Measurements from ENCODE around the gene NUDT3.
A peak's percentile ranks its signal among the peaks of the same experiment; 100 is the strongest.

Gene NUDT3

DNA sequence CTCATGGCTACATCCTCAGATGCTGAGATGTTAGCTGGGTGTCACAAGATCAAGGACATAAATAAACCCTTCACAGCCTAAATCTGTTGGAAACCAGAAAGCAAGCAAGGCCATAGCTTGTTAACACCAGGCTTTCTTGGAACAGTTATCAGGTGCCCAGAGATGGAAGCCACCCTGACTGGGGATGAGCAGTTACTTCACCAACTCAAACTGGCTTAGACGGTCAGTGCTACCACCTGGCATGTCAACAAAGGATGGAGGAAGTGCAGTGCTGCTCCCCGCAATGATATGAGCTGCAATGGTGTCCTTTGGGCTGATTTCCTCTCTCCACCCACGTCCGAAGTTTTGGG lies 114.7 kb downstream of the NUDT3 start:
- no peak overlapping the region for H3K4me3 Mint-ChIP-seq
- no peaks in the 10 kb centered on the region for H3K9me3 Mint-ChIP-seq
- H3K36me3 Mint-ChIP-seq (ENCODE audit: low read depth) = peaks cover 50% of the 10 kb centered on the region
- TF ChIP-seq, protein P1, sequence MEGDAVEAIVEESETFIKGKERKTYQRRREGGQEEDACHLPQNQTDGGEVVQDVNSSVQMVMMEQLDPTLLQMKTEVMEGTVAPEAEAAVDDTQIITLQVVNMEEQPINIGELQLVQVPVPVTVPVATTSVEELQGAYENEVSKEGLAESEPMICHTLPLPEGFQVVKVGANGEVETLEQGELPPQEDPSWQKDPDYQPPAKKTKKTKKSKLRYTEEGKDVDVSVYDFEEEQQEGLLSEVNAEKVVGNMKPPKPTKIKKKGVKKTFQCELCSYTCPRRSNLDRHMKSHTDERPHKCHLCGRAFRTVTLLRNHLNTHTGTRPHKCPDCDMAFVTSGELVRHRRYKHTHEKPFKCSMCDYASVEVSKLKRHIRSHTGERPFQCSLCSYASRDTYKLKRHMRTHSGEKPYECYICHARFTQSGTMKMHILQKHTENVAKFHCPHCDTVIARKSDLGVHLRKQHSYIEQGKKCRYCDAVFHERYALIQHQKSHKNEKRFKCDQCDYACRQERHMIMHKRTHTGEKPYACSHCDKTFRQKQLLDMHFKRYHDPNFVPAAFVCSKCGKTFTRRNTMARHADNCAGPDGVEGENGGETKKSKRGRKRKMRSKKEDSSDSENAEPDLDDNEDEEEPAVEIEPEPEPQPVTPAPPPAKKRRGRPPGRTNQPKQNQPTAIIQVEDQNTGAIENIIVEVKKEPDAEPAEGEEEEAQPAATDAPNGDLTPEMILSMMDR (IDR thresholded peaks at IDR 0.05) = no peak
- H3K4me1 Mint-ChIP-seq = peaks cover 27% of the 10 kb centered on the region
- DNase-seq = no peak
- H3K27ac Mint-ChIP-seq = no peak overlapping the region
- H3K27me3 Mint-ChIP-seq (ENCODE audit: low read depth, poor library complexity) = peaks cover 10% of the 10 kb centered on the region

DNA sequence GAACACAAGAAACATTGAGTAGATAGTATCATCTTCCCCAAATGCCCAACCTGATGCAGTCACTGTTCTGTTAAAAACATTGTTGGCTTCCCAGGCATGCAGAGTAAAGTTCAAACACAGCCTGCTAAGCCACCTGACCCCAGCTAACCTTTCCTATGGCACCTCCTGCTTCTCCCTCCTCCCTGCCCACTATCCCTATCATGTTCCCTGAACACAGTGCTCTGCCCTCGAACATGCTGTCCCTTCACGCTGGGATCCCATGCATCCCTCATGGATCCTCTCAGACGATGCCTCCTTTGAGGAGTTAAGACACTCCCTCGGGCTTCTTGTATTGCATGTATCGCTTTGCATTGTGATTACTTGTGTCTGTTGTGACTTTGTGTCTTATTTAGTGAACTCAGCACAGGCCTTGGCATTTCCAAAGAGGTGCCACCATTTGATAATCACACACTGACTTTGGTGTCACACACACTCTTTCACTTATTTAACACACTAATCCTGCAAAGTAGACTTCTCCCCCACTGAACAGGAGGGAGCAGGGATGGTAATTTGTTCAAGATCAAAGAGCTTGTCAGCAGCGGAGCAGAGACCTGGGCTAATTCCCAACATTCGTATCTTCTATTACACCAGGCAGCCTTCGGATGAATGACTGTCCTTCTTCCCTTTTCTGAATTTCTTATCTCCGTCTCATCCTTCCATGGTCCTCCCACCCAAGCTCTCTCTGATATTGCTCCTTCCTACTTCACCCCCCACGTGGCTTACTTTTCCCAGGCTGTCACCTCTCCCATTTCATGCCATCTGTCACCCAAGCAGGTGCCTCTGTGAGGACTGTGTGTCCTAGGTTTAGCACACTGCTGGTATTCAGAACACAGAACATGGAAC lies 115.3 kb downstream of the NUDT3 start:
- Mint-ChIP-seq H3K27me3 (ENCODE audit: low read depth, poor library complexity) (peaks cover 10% of the 10 kb centered on the region), H3K36me3 (ENCODE audit: low read depth) (peaks cover 46% of the 10 kb centered on the region), H3K4me1 (peaks cover 32% of the 10 kb centered on the region), H3K9me3 (no peaks in the 10 kb centered on the region), H3K27ac (peak overlapping the region; percentile 37), H3K4me3 (no peak overlapping the region)
- TF ChIP-seq, protein P1 (IDR thresholded peaks at IDR 0.05) = no peak
- DNase-seq = peak; percentile 13

DNA sequence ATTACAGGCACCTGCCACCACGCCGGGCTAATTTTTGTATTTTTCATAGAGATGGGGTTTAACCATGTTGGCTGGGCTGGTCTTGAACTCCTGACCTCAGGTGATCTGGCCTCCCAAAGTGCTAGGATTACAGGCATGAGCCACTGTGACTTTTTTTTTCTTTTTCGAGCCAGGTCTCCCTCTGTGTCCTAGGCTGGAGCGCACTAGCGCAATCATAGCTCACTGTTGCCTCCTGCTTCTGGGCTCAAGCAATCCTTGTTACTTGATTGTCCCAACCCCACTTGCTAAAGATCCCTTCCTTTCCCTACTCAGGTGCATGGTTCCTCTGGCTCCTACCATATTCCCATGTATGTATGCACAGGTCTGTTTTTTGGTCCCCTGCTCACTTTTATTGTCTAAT lies 116.3 kb downstream of the NUDT3 start:
- TF ChIP-seq, protein P1 (IDR thresholded peaks at IDR 0.05) = no peak
- Mint-ChIP-seq H3K9me3 (no peaks in the 10 kb centered on the region), H3K36me3 (ENCODE audit: low read depth) (peaks cover 38% of the 10 kb centered on the region), H3K4me3 (no peak overlapping the region), H3K27ac (no peak overlapping the region), H3K4me1 (peaks cover 33% of the 10 kb centered on the region), H3K27me3 (ENCODE audit: low read depth, poor library complexity) (peaks cover 10% of the 10 kb centered on the region)
- DNase-seq = no peak

DNA sequence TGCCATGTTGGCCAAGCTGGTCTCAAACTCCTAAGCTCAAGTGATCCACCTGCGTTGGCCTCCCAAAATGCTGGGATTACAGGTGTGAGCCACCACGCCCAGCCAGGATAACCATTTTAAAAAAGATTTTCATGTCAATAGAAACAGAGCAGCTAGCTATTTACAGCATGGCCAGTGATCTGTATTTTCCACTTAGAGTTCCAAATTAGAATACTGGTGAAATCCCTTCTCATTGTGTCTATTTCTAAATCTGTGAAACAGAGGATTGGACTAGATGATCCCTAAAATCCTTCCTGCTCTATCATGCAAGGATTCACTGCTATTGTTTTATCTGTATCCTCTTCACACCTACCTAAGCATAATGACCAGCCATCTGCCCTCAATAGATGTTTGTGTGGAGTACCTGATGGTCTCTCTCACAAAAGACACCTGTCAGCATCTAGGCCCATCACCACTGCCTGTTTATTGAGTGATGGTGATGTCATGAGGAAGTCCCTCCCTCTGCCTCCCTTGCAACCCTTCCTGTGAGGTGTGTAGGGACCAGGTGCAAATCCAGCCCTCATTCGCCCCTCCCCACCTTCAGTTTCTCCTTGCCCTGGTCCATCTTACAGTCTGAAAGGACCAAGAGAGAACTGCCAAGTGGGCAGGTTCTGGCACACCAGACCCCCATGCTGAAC lies 117.2 kb downstream of the NUDT3 start:
- DNase-seq = no peak
- H3K27ac Mint-ChIP-seq = no peak overlapping the region
- peaks cover 10% of the 10 kb centered on the region for H3K27me3 Mint-ChIP-seq (ENCODE audit: low read depth, poor library complexity)
- peaks cover 29% of the 10 kb centered on the region for H3K36me3 Mint-ChIP-seq (ENCODE audit: low read depth)
- no peak overlapping the region for H3K4me3 Mint-ChIP-seq
- TF ChIP-seq, protein P1 (IDR thresholded peaks at IDR 0.05) = no peak
- peaks cover 33% of the 10 kb centered on the region for H3K4me1 Mint-ChIP-seq
- no peaks in the 10 kb centered on the region for H3K9me3 Mint-ChIP-seq

DNA sequence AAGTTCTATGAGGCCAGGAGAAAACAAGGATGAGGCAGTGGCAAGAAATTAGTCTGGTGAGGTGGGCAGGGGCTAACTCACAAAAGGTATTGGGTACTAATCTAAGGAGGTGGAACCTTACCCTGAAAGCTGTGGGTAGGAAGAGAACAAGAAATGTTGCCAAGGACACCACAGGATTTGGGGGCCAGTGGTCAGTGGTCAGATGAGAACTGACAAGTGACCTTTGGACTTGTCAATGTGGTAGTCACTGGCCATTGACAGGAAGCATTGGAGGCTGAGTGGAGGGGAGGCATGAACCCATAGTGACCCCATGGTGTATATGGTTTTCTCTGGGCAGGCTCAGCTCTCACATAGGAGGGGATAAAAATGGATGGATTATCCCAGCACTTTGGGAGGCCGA lies 118.3 kb downstream of the NUDT3 start:
- H3K36me3 Mint-ChIP-seq (ENCODE audit: low read depth) = peaks cover 17% of the 10 kb centered on the region
- no peak for DNase-seq
- H3K27me3 Mint-ChIP-seq (ENCODE audit: low read depth, poor library complexity) = peaks cover 7% of the 10 kb centered on the region
- no peak overlapping the region for H3K27ac Mint-ChIP-seq
- no peak overlapping the region for H3K4me3 Mint-ChIP-seq
- peaks cover 26% of the 10 kb centered on the region for H3K4me1 Mint-ChIP-seq
- no peaks in the 10 kb centered on the region for H3K9me3 Mint-ChIP-seq
- TF ChIP-seq, protein P1 (IDR thresholded peaks at IDR 0.05) = no peak
